MV-4-11 (cell line): ENCODE data around the gene TUT1.
"Not testable (repeated sequence)": the region's sequence is repeated elsewhere in the genome, so short reads cannot be mapped to it uniquely, and the experiment has no call there.

Experiments used
- DNase-seq: peaks from one replicate; lab custom pipeline; 2025; lab: John Stamatoyannopoulos, UW

Gene TUT1

DNA sequence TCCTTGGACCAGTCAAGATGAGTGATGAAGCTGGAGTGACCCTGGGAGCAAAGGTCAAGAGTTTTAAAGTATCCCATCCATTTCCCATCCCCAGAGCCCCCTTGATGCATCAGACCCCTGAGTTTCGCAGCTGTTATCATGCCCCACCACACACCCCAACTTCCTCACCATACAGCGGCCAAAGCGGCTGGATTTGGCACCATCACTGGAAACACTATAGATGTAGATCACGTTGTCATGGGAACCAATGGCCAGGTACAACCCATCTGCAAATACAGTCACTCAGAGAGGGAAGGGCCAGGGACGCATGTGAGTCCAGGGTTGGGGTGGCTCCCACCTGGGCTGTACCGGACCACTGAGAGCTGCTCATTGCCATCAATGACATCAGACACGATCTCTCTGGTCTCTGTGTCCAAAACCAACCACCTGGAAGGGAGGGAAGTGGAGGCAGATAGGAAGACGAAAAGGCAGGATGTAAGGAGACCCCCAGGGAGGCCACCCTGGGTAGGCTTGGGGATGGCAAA, 12.5 kb upstream of the TUT1 start:
- DNase-seq: no peak

DNA sequence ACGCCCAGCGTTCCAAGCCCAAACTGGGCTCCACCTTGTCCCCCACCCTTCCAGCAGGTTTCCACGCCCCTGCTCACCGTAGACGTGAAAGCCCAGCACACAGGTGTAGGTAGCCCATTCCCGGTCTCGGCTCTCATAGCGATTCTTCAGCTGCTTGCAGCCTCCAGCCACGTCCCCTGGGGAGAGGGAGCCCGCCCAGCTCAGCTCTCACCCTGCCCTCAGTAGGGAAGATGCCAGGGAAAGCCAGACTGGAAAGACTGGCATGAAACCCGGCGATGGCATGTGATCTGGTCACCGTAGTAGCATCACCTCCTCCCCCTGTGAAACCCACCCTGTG, 11.7 kb upstream of the TUT1 start:
- no peak for DNase-seq

DNA sequence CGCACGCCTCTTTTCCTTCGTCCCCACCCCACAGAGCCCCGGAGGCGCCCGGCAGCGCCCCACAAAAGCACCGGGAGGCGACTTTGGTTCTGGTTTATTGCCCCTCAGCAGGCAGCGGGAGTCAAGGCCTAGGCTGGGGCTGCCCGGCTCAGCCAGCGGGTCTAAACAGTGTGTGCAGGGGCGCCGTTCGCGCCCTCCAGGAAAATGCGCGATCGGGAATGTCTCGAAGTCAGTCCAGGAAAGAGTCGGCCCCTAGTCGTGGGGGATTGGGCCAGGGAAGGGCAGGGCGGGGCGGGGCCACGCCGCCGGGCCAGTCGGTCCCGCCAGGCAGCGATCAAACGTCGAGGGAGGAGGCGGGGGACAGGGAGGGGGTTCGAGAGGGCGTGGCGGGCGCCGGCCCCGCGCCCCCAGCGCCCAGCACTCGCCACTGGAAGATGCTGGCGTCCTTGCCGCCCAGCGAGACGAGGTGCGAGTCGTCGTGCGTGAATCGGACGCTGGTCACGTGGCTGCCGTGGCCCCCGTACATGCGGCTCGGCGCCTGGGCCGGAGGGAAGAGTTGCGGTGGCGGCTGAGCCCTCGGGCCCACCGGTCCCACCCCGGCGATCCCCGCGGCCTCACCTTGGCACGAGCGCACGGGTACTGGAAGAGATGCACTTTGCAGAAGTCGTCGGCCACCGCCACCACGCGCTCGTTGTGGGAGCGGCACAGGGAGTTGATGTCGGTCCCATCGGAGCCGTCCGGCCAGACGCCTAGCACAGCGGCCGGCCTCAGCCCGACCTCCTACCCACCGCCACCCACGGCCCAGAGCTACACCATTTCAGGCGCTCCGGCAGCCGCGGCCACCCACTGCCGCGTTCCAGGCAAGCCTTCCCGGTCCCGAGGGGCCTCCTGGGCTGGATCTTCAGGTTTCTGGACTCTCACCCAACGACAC, 11.1 kb upstream of the TUT1 start:
- DNase-seq: peak; percentile 46

DNA sequence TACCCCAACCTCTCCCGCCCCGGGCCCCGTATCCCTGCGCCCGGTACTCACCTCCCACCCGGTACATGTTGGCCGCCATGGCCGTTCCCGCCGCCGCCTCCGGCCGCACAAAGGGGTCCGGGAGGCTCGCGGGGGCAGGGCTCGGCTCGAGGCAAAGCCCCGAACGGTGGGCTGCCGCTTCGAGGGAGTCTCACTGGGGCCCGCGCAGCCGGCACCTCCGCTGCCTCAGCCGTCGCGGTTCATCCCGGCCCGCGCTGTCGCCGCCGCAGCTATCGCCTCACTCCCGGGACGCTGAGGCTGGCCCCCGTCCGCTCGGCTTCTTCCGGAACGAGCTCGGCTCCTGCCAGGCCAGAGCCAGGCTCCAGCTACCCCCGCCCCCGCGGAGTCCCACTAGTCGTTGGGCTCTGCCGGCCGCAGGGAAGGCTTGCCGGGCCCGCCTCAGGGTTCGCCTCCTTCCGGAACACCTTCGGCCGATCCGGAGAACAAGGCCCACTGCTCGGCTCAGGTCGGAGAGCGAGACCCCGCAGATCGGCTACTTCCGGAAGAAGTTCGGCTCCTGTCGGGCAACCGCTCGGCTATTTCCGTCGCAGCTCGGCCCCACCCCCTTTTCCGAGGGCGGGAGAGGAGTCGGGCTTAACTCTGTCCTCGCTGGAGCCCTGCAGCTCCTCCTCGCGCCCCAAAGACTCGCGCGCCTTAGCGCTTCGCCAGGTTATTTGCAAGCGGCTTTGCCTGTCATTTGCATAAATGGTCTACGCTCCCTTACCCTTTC, 10.2 kb upstream of the TUT1 start, which contains the start of gene MTA2:
Gene MTA2, minus strand, starts transcription at position 494 of the 769 bp plus-strand sequence. Its CDS starts 415 bp downstream, at position 79.
- DNase-seq: peak; percentile 98

DNA sequence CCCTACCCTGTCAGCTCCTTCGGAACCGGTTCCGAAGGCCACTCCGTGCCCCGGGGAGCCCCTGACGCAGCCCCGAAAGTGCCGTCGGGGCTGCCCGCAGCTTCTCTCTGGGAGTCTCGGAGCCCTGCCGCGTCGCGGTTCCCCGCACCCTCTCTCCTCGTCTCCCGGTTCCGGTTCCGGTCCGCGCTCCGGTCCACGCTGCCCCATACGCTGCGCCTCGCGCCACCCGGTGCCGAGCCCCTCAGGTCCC, 9.7 kb upstream of the TUT1 start:
- DNase-seq: peak; percentile 9

DNA sequence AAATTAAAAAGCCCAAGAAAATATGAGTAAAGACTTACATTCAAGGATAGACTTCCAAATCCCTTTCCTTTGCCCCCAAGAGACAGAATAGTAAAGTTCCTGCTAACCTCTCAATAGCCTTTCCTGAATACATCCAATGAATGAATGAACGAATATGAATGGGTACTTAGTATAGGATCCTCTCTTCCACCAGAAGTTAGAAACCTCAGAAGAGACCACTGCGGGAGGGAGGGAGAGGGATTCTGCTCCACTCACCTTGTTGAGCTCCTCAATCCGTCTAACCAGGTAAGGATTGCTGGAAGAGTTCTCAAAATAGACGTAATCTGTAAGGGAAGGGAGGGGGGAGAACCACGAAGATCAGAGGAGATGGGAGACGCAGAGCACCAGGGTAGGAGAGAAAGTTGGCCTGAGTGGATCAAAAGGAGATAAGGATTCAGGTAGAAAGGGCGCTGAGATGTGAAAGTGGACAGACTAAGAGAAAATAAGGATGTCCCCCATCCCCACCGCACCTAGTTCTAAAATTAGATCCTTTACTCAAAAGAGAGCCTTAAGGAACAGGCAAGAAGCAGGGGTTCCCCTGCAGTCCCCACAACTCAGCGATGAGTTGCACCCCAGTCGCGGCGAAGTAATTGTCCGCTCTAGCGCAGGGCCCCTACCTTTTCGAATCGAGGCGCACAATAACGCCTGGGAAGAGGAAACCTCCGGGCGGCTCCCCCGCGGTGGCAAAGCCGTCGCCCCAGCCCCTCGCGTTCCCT, 9.2 kb upstream of the TUT1 start:
- DNase-seq: no peak

DNA sequence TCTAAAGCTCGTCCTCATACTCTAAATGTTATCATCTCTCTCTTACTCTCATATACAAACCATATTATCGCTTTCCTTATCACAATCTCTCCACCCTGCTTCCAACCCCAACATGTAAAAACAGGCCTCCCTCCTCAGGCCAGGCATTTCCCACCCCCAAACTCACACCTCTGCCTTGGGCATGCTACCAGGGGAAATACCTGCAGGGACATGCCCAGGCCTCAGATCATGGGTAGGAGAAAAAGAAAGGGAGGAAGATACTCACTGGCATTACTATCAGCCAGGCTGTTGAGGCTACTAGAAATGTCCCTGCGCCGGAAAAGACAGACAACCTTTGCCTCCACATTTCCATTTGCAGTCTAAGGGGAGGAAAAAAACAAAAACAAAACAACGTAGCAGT, 8.6 kb upstream of the TUT1 start:
- no peak for DNase-seq

DNA sequence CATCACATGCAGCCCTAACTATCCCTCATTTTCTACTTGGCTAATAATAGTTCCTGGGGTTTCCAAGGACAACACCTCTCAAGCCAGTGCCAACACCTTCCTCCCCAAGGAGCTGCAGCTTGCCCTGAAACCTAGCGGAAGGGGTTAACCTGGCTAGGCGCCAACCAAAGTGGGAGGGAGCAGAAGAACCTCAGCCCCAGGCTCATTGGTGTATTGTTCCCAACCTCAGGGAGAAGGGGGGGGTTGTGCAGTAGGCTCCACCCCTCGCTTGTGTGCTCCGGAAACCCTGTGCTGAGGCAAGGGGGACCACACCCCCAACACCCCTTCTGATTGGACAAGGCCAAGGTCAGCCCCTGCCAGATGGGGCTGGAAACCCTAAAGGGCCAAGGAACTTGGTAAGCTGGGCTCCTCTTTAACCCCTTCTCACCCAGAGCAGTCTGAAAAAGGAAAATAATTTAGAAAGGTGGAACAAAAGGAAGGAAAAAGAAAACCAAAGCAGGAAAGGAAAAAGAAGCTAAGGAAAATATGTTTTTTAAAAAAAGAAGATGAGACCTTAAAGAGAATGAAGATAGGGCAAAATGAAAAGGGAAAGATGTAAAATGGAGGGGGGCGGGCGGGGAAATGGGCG, 7.9 kb upstream of the TUT1 start:
- peak; percentile 99 for DNase-seq

DNA sequence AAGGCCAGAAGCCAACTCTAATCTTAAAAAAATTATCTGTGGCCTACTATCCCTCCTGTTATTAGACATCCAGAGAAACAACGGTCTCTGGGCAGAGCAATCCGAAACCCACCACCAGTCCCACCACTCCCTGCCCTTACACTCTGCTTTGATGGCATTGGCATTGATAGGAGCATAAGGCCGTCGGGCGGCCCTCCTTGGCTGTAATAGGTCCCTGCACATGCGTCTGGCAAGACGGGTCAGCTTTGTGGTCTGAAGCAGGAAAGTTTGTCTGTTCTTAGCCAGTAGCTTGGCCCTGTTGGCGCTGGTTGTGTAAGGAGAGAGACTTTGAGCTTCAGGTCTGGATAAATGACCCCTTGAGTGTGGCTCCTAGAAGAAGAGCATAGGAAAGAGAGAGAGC, 3.8 kb upstream of the TUT1 start:
- DNase-seq: no peak

DNA sequence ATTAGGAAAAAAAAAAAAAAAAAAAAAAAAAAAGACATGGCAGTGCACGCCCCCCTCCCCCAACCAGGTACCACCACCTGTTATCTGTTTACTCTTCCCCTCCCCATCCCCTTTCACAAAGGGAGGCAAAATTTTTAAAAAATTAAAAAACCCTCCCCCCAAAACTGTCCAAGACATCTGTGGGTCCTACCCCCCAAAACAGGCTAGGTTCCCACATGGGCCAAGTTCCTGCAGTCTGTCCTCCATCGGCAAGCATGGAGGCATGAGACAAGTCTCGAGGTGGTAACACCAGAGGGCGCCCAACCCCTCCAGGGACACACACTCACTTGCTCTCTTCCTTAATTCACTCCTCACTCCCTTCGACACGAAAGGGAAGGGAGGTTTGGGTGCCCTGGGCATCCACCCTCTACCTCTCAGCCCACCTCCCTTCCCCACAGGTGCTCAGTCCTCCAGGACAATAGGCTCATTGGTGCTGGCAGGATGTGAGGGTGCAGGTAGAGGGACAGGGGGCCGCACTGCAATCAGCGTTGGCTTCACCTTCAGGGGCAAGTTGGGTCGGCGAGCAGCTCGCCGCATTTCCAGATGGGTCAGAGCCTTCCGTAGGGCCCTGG, 2.2 kb upstream of the TUT1 start:
- peak; percentile 85 for DNase-seq

DNA sequence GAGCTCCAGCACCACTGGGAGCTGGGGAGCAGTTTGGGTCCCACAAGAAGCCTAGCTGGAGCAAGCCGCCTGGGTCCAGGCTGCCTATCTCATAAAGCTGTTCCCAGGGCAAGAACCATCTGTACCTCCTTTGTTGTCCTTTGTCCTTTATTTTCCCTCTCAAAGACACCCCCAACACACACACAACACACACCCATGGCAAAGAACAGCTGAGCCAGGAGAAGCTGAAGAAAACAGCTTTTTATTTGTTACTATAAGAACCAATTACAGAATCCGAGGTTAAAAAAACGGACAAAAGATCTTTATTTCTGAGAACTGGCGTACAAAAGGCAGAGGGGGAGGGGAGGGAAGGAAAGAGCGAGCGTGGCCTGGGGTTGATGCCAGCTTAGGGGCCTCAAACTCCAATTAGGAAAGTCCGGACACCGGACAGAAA, 1.7 kb upstream of the TUT1 start:
- no peak for DNase-seq

DNA sequence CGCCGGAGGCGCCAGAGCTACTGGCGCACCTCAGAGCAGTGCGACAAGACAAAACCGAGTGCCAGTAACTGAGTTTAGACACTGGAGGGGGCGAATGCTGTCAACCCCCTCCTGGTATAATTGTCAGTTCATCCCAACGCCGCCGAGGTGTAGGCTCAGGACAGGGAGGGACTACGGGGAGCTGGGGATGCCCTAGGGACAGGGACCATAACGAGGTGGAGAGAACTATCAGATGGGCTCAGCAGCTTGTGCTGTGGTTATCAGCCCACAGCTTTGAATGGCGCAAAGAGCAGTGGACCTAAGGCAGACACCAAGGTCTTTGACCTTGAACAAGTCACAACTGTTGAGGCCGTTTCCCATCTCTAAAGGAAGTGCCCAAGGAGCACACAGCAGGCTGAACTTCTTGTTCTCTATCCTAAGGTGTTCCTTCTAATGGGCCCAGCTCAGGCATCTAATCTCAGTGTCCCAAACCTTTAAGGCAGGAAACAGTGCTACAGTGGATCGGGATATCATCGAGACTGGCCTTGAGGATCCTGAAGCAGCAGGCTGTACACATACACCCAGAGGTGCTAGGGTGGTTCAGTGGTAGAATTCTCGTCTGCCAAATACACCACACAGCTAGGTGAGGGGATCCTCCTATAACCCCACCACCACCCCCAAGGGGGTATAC, 958 bp upstream of the TUT1 start:
- DNase-seq: no peak

DNA sequence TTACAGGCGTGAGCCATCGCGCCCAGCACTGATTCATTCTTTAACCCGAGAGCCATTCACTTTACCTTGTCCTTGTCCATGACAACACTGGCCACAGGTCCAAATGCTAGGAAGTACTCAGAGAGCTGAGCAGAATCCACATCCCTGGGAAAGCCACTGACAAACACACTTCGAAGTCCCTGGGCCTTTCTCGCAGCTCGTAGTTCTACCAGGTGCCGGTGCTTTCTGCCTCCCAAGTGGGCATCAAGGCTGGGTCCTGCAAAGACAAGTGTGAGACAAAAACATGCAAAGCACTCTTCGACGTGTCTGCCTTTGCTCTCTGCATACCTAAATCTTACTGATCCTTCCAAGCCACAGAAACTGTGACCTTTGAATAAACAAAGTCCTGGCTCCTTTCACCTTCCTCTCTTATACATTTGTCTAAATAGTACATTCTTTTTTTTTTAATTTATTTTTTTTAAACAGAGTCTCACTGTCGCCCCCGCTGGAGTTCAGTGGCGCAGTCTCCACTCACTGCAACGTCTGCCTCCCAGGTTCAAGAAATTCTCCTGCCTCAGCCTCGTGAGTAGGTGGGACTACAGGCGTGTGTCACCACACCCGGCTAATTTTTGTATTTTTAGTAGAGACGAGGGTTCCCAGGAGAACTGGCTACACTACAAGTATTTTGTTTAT, 2.2 kb downstream of the TUT1 start:
- DNase-seq: peak; percentile 13

DNA sequence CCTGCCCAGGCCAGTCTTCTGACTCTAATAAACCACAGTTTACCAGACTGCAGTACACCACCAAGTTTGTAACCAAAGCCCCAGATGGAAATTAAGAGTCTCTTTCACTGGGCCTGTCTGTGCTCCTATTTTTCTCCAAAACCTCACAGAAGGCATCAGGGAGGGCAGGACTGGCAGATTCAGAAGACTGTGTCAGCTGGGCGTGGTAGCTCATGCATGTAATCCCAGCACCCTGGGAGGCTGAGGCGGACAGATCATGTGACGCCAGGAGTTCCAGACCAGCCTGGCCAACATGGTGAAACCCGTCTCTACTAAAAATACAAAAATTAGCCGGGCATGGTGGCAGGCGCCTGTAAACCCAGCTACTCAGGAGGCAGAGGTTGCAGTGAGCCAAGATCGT, 6.0 kb downstream of the TUT1 start:
- DNase-seq: not testable (repeated sequence)

DNA sequence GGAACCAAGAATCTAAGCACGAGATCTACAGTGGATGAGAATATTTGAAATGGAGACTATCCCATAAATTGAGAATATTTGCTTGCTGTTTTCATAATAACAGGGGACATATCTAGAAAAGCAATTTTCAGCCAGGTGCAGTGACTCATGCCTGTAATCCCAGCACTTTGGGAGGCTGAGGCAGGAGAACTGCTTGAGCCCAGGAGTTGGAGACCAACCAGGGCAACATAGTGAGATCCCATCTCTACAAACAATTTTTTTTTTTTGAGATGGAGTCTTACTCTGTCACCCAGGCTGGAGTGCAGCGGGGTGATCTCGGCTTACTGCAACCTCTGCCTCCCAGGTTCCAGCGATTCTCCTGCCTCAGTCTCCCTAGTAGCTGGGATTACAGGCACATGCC, 9.6 kb downstream of the TUT1 start:
- not testable (repeated sequence) for DNase-seq

DNA sequence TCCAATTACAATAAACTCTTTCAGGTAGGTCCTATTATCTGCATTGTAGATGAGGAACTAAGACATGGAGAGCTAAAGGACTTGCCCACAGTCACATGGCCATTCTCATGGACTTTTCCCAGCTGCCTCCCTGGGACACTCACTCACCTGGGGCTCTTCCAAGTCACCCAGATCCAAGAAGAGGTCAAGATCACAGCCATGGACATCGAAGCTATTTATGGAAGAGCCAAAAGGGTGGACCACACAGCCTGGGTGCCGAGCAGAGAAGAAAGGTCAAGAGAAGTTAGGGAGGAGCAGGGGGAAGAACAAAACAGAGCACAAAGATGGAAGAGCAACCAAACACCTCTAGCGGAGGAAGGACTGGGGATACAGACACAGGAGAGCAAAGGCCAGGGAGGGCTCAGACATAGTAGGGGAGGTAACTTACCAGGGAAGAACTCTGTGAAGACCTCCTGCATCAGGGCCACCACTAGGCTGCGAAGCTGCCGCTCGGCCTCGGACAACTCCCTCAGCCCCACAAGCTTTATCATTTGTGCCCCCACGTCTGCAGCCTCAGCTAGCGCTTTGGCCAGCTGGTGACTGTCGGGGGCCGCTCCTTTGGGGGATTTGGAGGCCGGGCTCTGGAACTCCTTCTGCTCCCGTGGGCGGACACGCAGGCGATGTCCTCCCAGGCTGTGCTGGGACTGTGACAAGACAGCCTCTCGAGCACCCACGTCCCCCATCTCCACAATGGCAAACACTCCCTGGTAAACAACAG, 10.2 kb downstream of the TUT1 start:
- no peak for DNase-seq

DNA sequence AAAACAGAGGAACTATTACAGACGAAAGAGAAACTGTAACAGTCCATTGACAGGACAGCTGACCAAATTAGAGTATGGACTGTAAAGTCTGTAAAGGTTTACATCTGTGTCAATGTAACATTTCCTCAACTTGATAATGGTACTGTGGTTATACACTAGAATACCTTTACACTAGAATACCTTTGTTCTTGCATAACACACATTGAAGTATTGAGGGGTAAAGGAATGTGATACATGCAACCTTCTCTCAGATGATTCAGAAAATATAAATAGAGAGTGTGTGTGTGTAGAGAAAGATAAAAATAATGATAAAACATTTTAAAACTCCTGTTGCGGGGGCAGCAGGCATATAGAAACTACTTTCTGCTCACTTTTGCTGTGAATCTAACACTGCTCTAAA, 12.1 kb downstream of the TUT1 start:
- no peak for DNase-seq

DNA sequence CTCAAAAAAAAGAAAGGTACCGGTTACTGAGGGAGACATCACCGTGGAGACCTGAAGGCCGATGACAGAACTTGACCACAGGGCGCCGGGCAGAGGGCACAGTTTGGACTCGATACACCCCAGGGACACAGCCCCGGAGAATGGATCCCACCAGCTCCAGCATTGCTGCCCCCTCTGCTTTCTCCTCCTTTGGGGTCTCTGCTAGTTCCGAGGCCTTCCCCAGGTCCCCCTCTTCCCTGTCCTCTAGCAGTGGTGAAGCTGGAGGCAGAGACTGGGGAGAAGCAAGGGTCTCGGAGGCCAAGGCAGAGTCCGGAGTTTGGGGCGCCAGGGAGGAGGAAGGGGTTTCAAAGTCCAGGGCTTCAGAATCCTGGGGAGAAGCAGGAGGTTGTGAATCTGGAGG, 12.8 kb downstream of the TUT1 start:
- DNase-seq: no peak

DNA sequence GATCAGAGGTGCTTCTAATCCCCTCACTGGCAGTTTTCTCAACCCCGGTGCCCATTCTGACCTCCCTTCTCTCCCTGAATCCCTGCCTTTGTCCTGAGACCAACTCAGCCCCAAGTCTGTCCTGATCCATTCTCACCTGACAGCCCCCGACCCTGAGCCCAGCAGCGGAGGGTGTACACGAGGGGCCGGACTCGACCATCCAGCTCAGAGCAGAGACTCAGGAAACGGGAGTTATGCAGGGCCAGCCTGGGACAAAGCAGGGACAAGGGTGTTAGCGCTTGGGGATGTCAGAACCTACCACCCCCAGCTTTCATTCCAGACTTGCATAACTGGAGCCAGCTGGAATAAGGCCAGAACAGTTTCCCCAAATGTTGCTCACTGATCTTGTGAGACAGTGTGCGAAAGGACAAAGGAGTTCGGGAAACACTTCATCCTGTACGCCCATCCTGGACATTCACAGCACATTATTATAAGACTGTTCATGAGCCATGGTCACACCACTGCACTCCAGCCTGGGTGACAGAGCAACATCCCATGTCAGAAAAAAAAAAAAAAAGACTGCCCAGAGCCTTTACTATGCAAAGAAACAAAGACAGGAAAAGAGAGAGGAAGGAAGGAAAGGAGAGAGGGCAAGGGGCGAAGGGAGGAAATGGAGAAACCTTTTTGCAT, 14.1 kb downstream of the TUT1 start:
- DNase-seq: no peak
